NB4 (cell line): ENCODE results near the gene ZBTB20.

Source experiments
- CTCF ChIP-seq: IDR thresholded peaks from one replicate; pipeline ENCODE4 v1.5.1; 2012; ENCODE audit warnings: low read depth, low read length
- MAX ChIP-seq: IDR thresholded peaks from 2 replicates; pipeline ENCODE4 v1.6.1; 2011; ENCODE audit warnings: low read depth, low read length

GRCh38 chr3:114615523-114616085 is 531.5 kb downstream of the ZBTB20 start:
- no peak for TF ChIP-seq MAX
- TF ChIP-seq CTCF, result no peak
